ENCODE measurements around the gene LUC7L3.

Gene LUC7L3

DNA sequence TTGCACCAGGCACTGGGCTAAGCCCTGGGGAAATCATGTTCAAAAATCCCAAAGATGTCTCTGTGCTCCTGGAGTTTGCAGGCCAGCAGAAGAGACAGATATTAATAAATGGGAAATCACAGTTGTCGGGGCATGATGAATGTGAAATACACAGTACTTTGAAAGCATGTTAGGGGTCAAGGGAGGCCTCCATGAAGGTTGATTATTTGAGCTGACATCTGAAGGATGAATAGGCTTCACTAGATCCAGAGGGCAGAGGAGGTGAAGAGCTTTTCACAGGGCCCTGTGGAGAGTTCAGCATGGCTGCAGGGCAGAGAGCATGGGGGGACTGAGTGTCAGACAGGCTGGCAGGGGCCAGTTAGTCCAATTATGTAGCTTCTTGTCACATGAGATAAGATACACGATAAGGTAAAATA, 45.3 kb downstream of the LUC7L3 start:
- TF ChIP-seq, protein P1, sequence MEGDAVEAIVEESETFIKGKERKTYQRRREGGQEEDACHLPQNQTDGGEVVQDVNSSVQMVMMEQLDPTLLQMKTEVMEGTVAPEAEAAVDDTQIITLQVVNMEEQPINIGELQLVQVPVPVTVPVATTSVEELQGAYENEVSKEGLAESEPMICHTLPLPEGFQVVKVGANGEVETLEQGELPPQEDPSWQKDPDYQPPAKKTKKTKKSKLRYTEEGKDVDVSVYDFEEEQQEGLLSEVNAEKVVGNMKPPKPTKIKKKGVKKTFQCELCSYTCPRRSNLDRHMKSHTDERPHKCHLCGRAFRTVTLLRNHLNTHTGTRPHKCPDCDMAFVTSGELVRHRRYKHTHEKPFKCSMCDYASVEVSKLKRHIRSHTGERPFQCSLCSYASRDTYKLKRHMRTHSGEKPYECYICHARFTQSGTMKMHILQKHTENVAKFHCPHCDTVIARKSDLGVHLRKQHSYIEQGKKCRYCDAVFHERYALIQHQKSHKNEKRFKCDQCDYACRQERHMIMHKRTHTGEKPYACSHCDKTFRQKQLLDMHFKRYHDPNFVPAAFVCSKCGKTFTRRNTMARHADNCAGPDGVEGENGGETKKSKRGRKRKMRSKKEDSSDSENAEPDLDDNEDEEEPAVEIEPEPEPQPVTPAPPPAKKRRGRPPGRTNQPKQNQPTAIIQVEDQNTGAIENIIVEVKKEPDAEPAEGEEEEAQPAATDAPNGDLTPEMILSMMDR (IDR thresholded peaks at IDR 0.05; ENCODE audit: extremely low read depth, insufficient read depth, missing control alignments) = no peak
- no peak for DNase-seq (ENCODE audit: low spot score)
- in situ Hi-C loops (cut with MboI; ENCODE audit: low pct_unique_long_range_greater_than_20kb, low sequenced_read_pairs, unreplicated experiment) = no loop called here

DNA sequence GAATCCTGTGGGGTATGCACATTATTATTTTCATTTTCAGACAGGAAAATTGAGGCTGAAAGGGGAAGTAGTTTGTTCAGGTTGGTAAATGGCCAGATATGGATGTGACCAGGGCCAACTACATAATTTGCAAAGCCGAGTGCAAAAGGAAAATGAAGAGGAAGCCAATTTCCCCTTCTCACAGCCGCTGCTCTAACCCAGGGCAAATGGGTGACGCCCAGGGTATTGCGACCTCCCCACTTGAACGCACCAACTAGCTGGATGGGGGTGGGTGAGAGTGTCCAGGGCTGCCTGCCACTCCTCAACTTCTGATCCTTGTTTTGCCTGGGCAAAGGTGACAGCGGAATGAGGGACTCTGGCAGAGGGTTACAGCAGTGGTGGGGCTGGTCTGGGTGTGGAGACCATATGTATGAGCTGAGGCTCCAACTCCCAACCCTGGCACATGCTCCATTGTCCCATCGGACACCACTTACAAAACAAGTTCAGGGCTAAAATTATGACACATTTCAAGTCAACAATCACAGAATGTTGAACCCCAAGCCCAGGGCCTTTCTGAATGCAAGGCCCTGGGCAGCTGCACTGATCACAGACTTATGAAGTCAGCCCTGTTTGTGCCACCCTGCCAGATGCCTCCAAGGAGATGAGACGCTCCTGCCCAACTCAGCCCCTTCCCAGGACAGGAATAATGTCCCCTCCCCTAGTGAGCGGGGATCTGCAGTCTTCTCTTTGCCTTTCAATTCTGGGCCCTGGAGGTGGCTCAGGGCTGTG, 46.2 kb downstream of the LUC7L3 start:
- TF ChIP-seq, protein P1 (IDR thresholded peaks at IDR 0.05; ENCODE audit: extremely low read depth, insufficient read depth, missing control alignments) = no peak
- no peak for DNase-seq (ENCODE audit: low spot score)
- in situ Hi-C loops (cut with MboI; ENCODE audit: low pct_unique_long_range_greater_than_20kb, low sequenced_read_pairs, unreplicated experiment) = no loop called here

DNA sequence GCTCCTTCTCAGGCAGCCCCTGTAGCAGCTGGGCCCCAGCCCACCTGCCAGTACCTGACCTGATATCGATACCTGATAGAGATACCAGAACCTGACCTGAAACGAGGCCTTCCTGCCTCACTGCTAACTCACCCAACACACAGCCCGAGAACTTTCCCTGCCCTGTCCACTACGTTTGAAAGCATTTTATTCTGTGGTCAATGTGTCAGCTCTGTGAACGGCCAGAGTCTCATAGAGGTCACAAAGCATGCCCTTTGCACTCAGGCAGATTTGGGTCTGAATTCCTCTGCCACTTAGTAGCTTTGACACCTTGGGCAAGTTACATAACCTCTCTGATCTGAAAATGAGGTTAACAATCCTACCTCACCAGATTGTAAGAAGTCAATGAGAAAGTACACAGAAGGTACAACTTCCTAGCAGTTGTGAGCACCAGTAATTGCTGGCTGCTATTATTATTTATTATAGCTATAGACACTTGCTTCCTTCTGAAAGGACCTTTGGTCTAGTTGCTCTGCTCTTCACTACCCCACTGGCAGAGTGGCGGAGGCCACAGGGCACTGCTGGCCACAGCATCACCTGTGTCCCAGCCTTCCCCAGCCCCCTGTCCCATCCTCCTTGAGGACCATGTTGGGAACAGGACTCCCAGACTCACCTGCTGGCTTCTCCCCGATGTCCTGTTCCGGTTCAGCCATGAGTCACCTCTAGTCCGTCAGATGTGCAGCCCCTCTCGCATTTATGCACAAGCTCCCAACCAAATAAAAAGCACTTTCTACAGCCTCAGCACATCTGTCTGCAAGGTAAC, 47.0 kb downstream of the LUC7L3 start:
- in situ Hi-C loops (cut with MboI; ENCODE audit: low pct_unique_long_range_greater_than_20kb, low sequenced_read_pairs, unreplicated experiment) = no loop called here
- no peak for DNase-seq (ENCODE audit: low spot score)
- TF ChIP-seq, protein P1 (IDR thresholded peaks at IDR 0.05; ENCODE audit: extremely low read depth, insufficient read depth, missing control alignments) = no peak

DNA sequence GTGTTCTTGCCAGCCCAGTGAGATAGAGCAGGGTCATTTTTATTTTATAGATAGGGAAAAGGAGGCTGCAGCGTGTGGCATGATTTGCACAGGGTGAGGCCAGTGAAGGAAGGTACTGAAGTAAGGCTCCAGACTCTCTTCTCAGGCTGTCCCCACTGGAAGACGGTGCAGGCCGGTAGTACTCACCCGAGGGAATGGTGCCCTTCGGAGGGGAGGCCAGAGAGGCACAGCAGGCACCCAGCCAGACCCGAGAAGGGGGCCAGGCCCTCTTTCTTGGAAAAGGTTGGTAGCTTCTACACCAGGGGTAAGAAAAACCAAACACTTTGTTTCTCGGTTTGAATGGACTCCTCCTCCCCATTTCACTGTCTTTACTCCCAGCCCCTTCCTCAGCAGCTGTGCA, 47.6 kb downstream of the LUC7L3 start:
- DNase-seq (ENCODE audit: low spot score) = no peak
- TF ChIP-seq, protein P1 (IDR thresholded peaks at IDR 0.05; ENCODE audit: extremely low read depth, insufficient read depth, missing control alignments) = no peak
- in situ Hi-C loops (cut with MboI; ENCODE audit: low pct_unique_long_range_greater_than_20kb, low sequenced_read_pairs, unreplicated experiment) = no loop called here

DNA sequence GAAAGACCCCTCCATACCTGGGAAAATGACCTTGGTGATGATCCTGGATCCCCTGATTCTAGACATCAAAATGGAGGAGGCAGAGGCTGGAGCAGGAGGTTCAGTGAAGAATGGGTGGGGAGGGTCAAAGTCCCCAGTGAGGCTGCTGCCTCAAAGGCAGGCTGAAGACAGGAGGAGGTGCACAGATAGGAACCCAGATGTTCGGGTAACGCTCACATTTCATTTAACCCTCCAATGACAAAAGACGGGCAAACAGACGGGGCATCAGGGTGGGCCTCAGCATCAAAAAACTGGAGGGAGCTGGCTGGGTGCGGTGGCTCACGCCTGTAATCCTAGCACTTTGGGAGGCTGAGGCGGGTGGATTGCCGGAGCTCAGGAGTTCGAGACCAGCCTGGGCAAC, 48.0 kb downstream of the LUC7L3 start, which contains the start of gene ANKRD40CL:
Gene ANKRD40CL, minus strand, starts transcription at position 73 of the 400 bp plus-strand sequence. CDS start 605 bp downstream, outside the sequence.
- DNase-seq (ENCODE audit: low spot score) = no peak
- TF ChIP-seq, protein P1 (IDR thresholded peaks at IDR 0.05; ENCODE audit: extremely low read depth, insufficient read depth, missing control alignments) = no peak
- in situ Hi-C loops (cut with MboI; ENCODE audit: low pct_unique_long_range_greater_than_20kb, low sequenced_read_pairs, unreplicated experiment) = no loop called here

DNA sequence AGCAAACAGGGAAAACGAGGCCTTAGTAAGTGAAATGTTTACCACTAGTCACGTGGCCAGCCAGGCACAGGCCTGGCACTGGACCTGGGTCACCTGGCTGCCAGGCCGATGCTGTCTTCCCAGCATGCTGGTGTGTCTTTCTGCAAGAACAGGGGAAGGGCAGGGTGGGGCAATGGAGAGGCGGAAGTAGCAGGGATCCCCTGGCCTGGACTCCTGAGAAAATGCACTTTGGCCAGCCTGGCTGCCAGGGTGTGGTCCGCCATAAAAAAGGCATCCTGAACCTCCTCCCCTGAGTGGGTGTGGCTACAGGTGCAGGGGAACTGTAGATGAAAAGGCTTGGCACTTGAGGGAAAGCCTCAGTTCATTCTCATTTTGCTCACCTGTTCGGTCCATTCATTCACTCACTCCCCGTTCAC, 49.0 kb downstream of the LUC7L3 start:
- in situ Hi-C loops (cut with MboI; ENCODE audit: low pct_unique_long_range_greater_than_20kb, low sequenced_read_pairs, unreplicated experiment) = no loop called here
- no peak for DNase-seq (ENCODE audit: low spot score)
- TF ChIP-seq, protein P1 (IDR thresholded peaks at IDR 0.05; ENCODE audit: extremely low read depth, insufficient read depth, missing control alignments) = no peak

Measured in GM13977 (cell line).